GM10266 (cell line): ENCODE measurements around the gene CLSTN1.
"Not testable (repeated sequence)": the region's sequence is repeated elsewhere in the genome, so short reads cannot be mapped to it uniquely, and the experiment has no call there.

Experiments
- DNase-seq: peaks from one replicate; pipeline ENCODE4 v3.0.0; 2012; ENCODE audit errors: extremely low spot score
- CTCF ChIP-seq: IDR thresholded peaks from 2 replicates; pipeline ENCODE4 v1.5.1; 2012; ENCODE audit warnings: mild to moderate bottlenecking, low read depth; ENCODE audit not compliant: control insufficient read depth, insufficient read depth; ENCODE audit errors: missing control alignments

The CLSTN1 gene

GRCh38 chr1:9760824-9761223 is 62.9 kb downstream of the CLSTN1 start:
- TF ChIP-seq CTCF: no peak
- no peak for DNase-seq

GRCh38 chr1:9759939-9760338 is 63.8 kb downstream of the CLSTN1 start:
- no peak for DNase-seq
- no peak for TF ChIP-seq CTCF

- no peak for TF ChIP-seq CTCF
- no peak for DNase-seq
Measured at GRCh38 chr1:9758559-9759121, 65.1 kb downstream of the CLSTN1 start.

GRCh38 chr1:9755441-9755995 is 68.2 kb downstream of the CLSTN1 start:
- DNase-seq: no peak
- no peak for TF ChIP-seq CTCF

GRCh38 chr1:9753121-9753531 is 70.6 kb downstream of the CLSTN1 start:
- TF ChIP-seq CTCF: no peak
- no peak for DNase-seq

DNA sequence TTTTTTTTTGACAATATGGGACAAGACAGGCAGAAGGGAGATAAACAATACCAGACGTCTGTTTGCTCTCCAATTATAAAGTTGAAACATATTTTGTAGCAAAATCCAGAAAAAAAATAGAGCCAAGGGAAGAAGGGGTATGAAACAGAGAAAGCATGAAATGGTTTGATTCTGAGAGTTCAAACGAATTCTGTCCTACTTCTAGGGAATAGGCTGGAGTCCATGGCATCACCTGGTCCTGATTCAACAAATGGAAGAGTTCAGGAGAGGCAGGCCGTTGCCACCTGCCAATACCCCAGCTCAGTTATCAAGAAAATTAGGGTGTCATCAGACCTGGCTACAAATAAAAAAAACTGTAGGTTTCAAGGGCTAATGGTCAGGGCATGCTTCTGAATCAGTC is 71.8 kb downstream of the CLSTN1 start:
- TF ChIP-seq CTCF: no peak
- DNase-seq: no peak

DNA sequence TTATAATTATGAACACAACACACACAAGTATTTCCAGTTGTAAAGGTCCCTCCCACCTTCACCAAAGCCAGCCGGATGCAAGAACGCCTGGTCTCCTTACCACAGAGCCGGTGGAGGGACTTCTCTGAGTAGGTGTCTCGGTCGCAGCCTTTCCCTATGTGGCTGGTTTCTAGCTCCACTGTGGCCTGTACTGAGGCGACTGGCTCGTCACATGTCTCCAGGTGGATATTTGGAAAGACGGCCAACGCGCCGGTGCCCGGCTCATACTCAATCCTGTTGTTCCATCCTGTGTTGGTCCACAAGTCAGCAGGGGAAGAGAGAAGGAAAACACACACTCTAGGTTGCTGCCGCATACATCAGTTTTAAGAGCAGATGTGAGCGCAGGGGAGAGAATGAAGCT is 74.4 kb downstream of the CLSTN1 start:
- DNase-seq: no peak
- TF ChIP-seq CTCF: no peak

DNA sequence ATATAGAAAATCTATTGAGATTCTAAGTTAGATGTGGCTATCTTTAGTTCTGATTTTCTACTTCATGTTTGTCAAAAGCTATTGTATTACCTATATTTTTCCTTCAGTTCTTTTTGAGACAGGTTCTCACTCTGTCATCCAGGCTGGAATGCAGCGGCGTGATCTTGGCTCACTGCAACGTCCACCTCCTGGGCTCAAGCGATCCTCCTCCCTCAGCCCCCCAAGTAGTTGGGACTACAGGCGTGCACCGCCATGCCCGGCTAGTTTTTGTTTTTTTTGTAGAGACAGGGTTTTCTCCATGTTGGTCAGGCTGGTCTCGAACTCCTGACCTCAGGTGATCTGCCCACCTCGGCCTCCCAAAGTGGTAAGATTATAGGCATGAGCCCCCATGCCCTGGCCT is 75.4 kb downstream of the CLSTN1 start:
- DNase-seq: not testable (repeated sequence)
